H9 (cell line): Measurements from ENCODE around the gene C4orf33. TPM values are rescaled to one million over a fixed set of nuclear protein-coding genes. Genes with fewer than 3 reads are reported as not detected.
"Not testable (repeated sequence)": the region's sequence is repeated elsewhere in the genome, so short reads cannot be mapped to it uniquely, and the experiment has no call there.

Experiments used
- DNase-seq: peaks from one replicate; pipeline ENCODE4 v3.0.0-alpha.2; 2017
- H2AFZ ChIP-seq: one replicate; pipeline ENCODE4 v1.6.1; 2013; ENCODE audit warnings: mild to moderate bottlenecking, low read length, control low read depth, moderate library complexity
- H2AK5ac ChIP-seq: 2 replicates; pipeline ENCODE4 v1.6.1; 2013; ENCODE audit warnings: low read length, control low read depth, mixed read lengths; ENCODE audit not compliant: insufficient read length
- H2BK120ac ChIP-seq: one replicate; pipeline ENCODE4 v1.6.1; 2013; ENCODE audit warnings: low read depth, mild to moderate bottlenecking, low read length, control low read depth, inconsistent platforms; ENCODE audit not compliant: poor library complexity, severe bottlenecking
- H2BK12ac ChIP-seq: 2 replicates; pipeline ENCODE4 v1.6.1; 2013; ENCODE audit warnings: low read length, control low read depth, mixed read lengths, low read depth; ENCODE audit not compliant: insufficient read length
- H2BK15ac ChIP-seq: 2 replicates; pipeline ENCODE4 v1.6.1; 2013; ENCODE audit warnings: low read depth, low read length, control low read depth
- H2BK20ac ChIP-seq: one replicate; pipeline ENCODE4 v1.6.1; 2013; ENCODE audit warnings: low read depth, mild to moderate bottlenecking, low read length, control low read depth, inconsistent platforms; ENCODE audit not compliant: poor library complexity, severe bottlenecking
- H2BK5ac ChIP-seq: 2 replicates; pipeline ENCODE4 v1.6.1; 2013; ENCODE audit warnings: low read length, control low read depth, mixed read lengths; ENCODE audit not compliant: insufficient read length
- H3K14ac ChIP-seq: 2 replicates; pipeline ENCODE4 v1.6.1; 2013; ENCODE audit warnings: low read length, control low read depth; ENCODE audit not compliant: insufficient read depth
- H3K18ac ChIP-seq: 2 replicates; pipeline ENCODE4 v1.6.1; 2013; ENCODE audit warnings: low read depth, mild to moderate bottlenecking, mixed read lengths, low read length, control low read depth; ENCODE audit not compliant: insufficient read length
- H3K23ac ChIP-seq: 2 replicates; pipeline ENCODE4 v1.6.1; 2013; ENCODE audit warnings: low read length, control low read depth, mixed read lengths, low read depth; ENCODE audit not compliant: insufficient read length
- H3K23me2 ChIP-seq: 2 replicates; pipeline ENCODE4 v1.6.1; 2013; ENCODE audit warnings: low read depth, mild to moderate bottlenecking, mixed read lengths, low read length, control low read depth; ENCODE audit not compliant: insufficient read length, poor library complexity, severe bottlenecking
- H3K27ac ChIP-seq: 2 replicates; pipeline ENCODE4 v1.5.1; 2013; ENCODE audit warnings: low read length, control low read depth, mixed read lengths, low read depth; ENCODE audit not compliant: insufficient read length
- H3K27me3 ChIP-seq: 2 replicates; pipeline ENCODE4 v1.6.1; 2013; ENCODE audit warnings: low read length, control low read depth, inconsistent platforms; ENCODE audit not compliant: insufficient read depth
- H3K4ac ChIP-seq: 2 replicates; pipeline ENCODE4 v1.6.1; 2013; ENCODE audit warnings: low read depth, mild to moderate bottlenecking, control low read depth, inconsistent platforms, low read length, moderate library complexity
- H3K4me1 ChIP-seq: 2 replicates; pipeline ENCODE4 v1.6.1; 2013; ENCODE audit warnings: low read length, control low read depth, inconsistent platforms; ENCODE audit not compliant: insufficient read depth
- H3K4me2 ChIP-seq: 2 replicates; pipeline ENCODE4 v1.6.1; 2013; ENCODE audit warnings: low read length, control low read depth, mixed read lengths; ENCODE audit not compliant: insufficient read length, insufficient read depth
- H3K56ac ChIP-seq: 2 replicates; pipeline ENCODE4 v1.6.1; 2013; ENCODE audit warnings: low read depth, mild to moderate bottlenecking, mixed read lengths, low read length, control low read depth; ENCODE audit not compliant: insufficient read length
- H3K79me1 ChIP-seq: 2 replicates; pipeline ENCODE4 v1.6.1; 2013; ENCODE audit warnings: low read depth, mild to moderate bottlenecking, moderate library complexity, low read length, control low read depth, inconsistent platforms; ENCODE audit not compliant: insufficient read depth, poor library complexity, severe bottlenecking
- H3K79me2 ChIP-seq: 2 replicates; pipeline ENCODE4 v1.6.1; 2013; ENCODE audit warnings: low read length, control low read depth, inconsistent platforms; ENCODE audit not compliant: insufficient read depth
- H3K9ac ChIP-seq: 2 replicates; pipeline ENCODE4 v1.6.1; 2013; ENCODE audit warnings: low read length, control low read depth, mixed read lengths; ENCODE audit not compliant: insufficient read length; ENCODE audit errors: extremely low read depth
- H3K9me3 ChIP-seq: one replicate; pipeline ENCODE4 v1.6.1; 2013; ENCODE audit warnings: low read depth, low read length, inconsistent platforms; ENCODE audit not compliant: control insufficient read depth
- H3T11ph ChIP-seq: one replicate; pipeline ENCODE4 v1.6.1; 2013; ENCODE audit warnings: mild to moderate bottlenecking, low read length, control low read depth, inconsistent platforms
- H4K20me1 ChIP-seq: one replicate; pipeline ENCODE4 v1.6.1; 2013; ENCODE audit not compliant: control insufficient read depth, insufficient read length, insufficient read depth
- H4K5ac ChIP-seq: 2 replicates; pipeline ENCODE4 v1.6.1; 2013; ENCODE audit warnings: low read depth, mild to moderate bottlenecking, mixed read lengths, low read length, control low read depth; ENCODE audit not compliant: insufficient read length
- H4K8ac ChIP-seq: replicated peaks from 2 replicates; pipeline ENCODE4 v1.6.1; 2013; ENCODE audit warnings: low read length, control low read depth, mixed read lengths, low read depth; ENCODE audit not compliant: insufficient read length
- H4K91ac ChIP-seq: 2 replicates; pipeline ENCODE4 v1.6.1; 2013; ENCODE audit warnings: low read depth, mild to moderate bottlenecking, moderate library complexity, mixed read lengths, low read length, control low read depth; ENCODE audit not compliant: insufficient read length
- H3K27ac Mint-ChIP-seq, 3 experiments: 2 replicates in 2 of 3; 3 replicates in 1 of 3; pipeline ENCODE4 v1.8.0; 2020 to 2021; ENCODE audit warnings: mixed read lengths in 3 of 3, mild to moderate bottlenecking in 1 of 3, moderate library complexity in 1 of 3
- H3K27me3 Mint-ChIP-seq: 2 replicates; pipeline ENCODE4 v1.8.0; 2021; ENCODE audit warnings: low read depth, mild to moderate bottlenecking, moderate library complexity, mixed read lengths
- H3K36me3 Mint-ChIP-seq, 3 experiments: 2 replicates in 2 of 3; 3 replicates in 1 of 3; pipeline ENCODE4 v1.8.0; 2020 to 2021; ENCODE audit warnings: low read depth in 3 of 3, mixed read lengths in 3 of 3; ENCODE audit not compliant: insufficient read depth in 1 of 3
- H3K4me1 Mint-ChIP-seq, 2 experiments: 2 replicates each; pipeline ENCODE4 v1.8.0; 2020; ENCODE audit warnings: mixed read lengths in 2 of 2
- H3K4me3 Mint-ChIP-seq, 2 experiments: 2 replicates in 1 of 2; 3 replicates in 1 of 2; pipeline ENCODE4 v1.8.0; 2020 to 2021; ENCODE audit warnings: mild to moderate bottlenecking in 2 of 2, mixed read lengths in 2 of 2, moderate library complexity in 1 of 2
- H3K9me3 Mint-ChIP-seq, 2 experiments: 2 replicates in 1 of 2; 3 replicates in 1 of 2; pipeline ENCODE4 v1.8.0; 2020; ENCODE audit warnings: mild to moderate bottlenecking in 2 of 2, mixed read lengths in 2 of 2, moderate library complexity in 1 of 2
- WGBS: extraction: QIAGEN DNeasy Blood & Tissue Kit; methylation state at CpG from one replicate; pipeline ENCODE4 v1.1.7; 2013; ENCODE audit warnings: missing lambda C conversion rate, low lambda C conversion rate, mixed read lengths; ENCODE audit not compliant: insufficient read length; ENCODE audit errors: extremely low coverage; 5-methylcytosine and 5-hydroxymethylcytosine counted together
- total RNA-seq: library from RNA; stranded (reverse); gene quantifications from 2 replicates; pipeline ENCODE4 v1.2.1, GENCODE V29; 2021
- TF ChIP-seq, protein P1 (sequence below): fragments of 200-600 bp; sonication (generic); conservative IDR thresholded peaks from 3 replicates; pipeline ENCODE4 v1.8.0; 2021; ENCODE audit warnings: antibody characterized with exemption, mild to moderate bottlenecking

C4orf33 gene
- total RNA-seq, 1 experiment from 2014 or later = 7.4 TPM

GRCh38 chr4:129064717-129065116 is 31.2 kb upstream of the C4orf33 start:
- TF ChIP-seq, protein P1, sequence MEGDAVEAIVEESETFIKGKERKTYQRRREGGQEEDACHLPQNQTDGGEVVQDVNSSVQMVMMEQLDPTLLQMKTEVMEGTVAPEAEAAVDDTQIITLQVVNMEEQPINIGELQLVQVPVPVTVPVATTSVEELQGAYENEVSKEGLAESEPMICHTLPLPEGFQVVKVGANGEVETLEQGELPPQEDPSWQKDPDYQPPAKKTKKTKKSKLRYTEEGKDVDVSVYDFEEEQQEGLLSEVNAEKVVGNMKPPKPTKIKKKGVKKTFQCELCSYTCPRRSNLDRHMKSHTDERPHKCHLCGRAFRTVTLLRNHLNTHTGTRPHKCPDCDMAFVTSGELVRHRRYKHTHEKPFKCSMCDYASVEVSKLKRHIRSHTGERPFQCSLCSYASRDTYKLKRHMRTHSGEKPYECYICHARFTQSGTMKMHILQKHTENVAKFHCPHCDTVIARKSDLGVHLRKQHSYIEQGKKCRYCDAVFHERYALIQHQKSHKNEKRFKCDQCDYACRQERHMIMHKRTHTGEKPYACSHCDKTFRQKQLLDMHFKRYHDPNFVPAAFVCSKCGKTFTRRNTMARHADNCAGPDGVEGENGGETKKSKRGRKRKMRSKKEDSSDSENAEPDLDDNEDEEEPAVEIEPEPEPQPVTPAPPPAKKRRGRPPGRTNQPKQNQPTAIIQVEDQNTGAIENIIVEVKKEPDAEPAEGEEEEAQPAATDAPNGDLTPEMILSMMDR = no peak
- Mint-ChIP-seq H3K27ac (no peak overlapping the region), H3K4me1 (no peaks in the 10 kb centered on the region), H3K9me3 (peaks cover 47 to 57% of the 10 kb centered on the region in 2 experiments), H3K4me3 (no peak overlapping the region), H3K36me3 (peaks cover 42 to 56% (median 44%) of the 10 kb centered on the region in 3 experiments), H3K27me3 (no peaks in the 10 kb centered on the region)
- Histone ChIP-seq H3K23me2 (no peaks in the 10 kb centered on the region), H2BK15ac (no peak overlapping the region), H2BK5ac (no peak overlapping the region), H3K23ac (no peak overlapping the region), H4K20me1 (no peaks in the 10 kb centered on the region), H3K56ac (no peak overlapping the region), H3K27me3 (no peaks in the 10 kb centered on the region), H3T11ph (no peak overlapping the region), H3K79me1 (no peaks in the 10 kb centered on the region), H3K4ac (no peak overlapping the region), H2BK12ac (no peak overlapping the region), H3K9me3 (peaks cover 6% of the 10 kb centered on the region), H3K27ac (no peak overlapping the region), H3K4me1 (no peaks in the 10 kb centered on the region), H2AFZ (no peak overlapping the region), H3K18ac (no peak overlapping the region), H3K14ac (no peak overlapping the region), H3K4me2 (no peak overlapping the region), H4K8ac (no peak overlapping the region), H2BK120ac (no peak overlapping the region), H4K5ac (no peak overlapping the region), H2AK5ac (no peak overlapping the region), H3K79me2 (no peaks in the 10 kb centered on the region), H3K9ac (no peak overlapping the region), H4K91ac (no peak overlapping the region), H2BK20ac (no peak overlapping the region)
- no peak for DNase-seq

DNA sequence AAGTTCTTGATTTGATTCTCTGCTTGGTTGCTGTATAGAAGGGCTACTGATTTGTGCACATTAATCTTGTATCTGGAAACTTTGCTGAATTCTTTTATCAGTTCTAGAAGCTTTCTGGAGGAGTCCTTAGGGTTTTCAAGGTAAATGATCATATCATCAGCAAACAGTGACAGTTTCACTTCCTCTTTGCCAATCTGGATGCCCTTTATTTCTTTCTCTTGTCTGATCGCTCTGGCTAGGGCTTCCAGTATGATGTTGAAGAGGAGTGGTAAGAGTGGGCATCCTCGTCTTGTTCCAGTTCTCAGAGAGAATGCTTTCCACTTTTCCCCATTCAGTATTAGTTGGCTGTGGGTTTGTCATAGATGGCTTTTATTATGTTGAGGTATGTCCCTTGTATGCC is 26.4 kb upstream of the C4orf33 start:
- H3K18ac ChIP-seq, H3K56ac ChIP-seq, H4K5ac ChIP-seq, DNase-seq, H3K23ac ChIP-seq, H4K20me1 ChIP-seq, H3K27me3 ChIP-seq, H3T11ph ChIP-seq, H3K4me2 ChIP-seq, H2BK120ac ChIP-seq, H2BK12ac ChIP-seq, H2BK15ac ChIP-seq, H3K27ac Mint-ChIP-seq, H3K4ac ChIP-seq, H3K27ac ChIP-seq, H3K4me3 Mint-ChIP-seq, H3K4me1 ChIP-seq, H4K8ac ChIP-seq, H2AFZ ChIP-seq, H3K79me1 ChIP-seq, H4K91ac ChIP-seq, H3K23me2 ChIP-seq, H2BK5ac ChIP-seq, H3K9me3 ChIP-seq, H2BK20ac ChIP-seq, H3K79me2 ChIP-seq, H3K14ac ChIP-seq, H3K27me3 Mint-ChIP-seq, H3K4me1 Mint-ChIP-seq, H3K9ac ChIP-seq, H2AK5ac ChIP-seq: not testable (repeated sequence)
- H3K36me3 Mint-ChIP-seq = peaks cover 23 to 45% (median 23%) of the 10 kb centered on the region in 3 experiments
- peaks cover 18 to 38% of the 10 kb centered on the region in 2 experiments for H3K9me3 Mint-ChIP-seq
- WGBS = no CpG with 5 or more reads among the region's 2 CpGs
